HepG2 (cell line): ENCODE measurements around the gene TBL2. TPM values are rescaled to one million over a fixed set of nuclear protein-coding genes. Genes with fewer than 3 reads are reported as not detected.

Source experiments
- HMG20B ChIP-seq: conservative IDR thresholded peaks from 2 replicates; pipeline ENCODE4 v1.6.1; 2016; ENCODE audit warnings: missing genetic modification reagents, missing compliant biosample characterization
- PHF8 ChIP-seq: sonication (generic); formaldehyde crosslinking; IDR thresholded peaks from 2 replicates; pipeline ENCODE4 v1.5.0; 2020; ENCODE audit warnings: missing genetic modification reagents
- SNAPC2 ChIP-seq: sonication (generic); formaldehyde crosslinking; IDR thresholded peaks from 2 replicates; pipeline ENCODE4 v1.8.1; 2022; ENCODE audit warnings: mild to moderate bottlenecking, missing genetic modification reagents
- SP140L ChIP-seq: sonication (generic); formaldehyde crosslinking; IDR thresholded peaks from 2 replicates; pipeline ENCODE4 v1.4.0; 2020; ENCODE audit warnings: missing genetic modification reagents, borderline replicate concordance
- THYN1 ChIP-seq: sonication (generic); formaldehyde crosslinking; IDR thresholded peaks from 2 replicates; pipeline ENCODE4 v1.8.1; 2023; ENCODE audit warnings: low read depth, mild to moderate bottlenecking, moderate library complexity, missing genetic modification reagents, borderline replicate concordance
- ZNF878 ChIP-seq: sonication (generic); formaldehyde crosslinking; IDR thresholded peaks from 2 replicates; pipeline ENCODE4 v1.8.1; 2023; ENCODE audit warnings: mild to moderate bottlenecking, missing genetic modification reagents, moderate library complexity
- polyA plus RNA-seq, 8 experiments: library from polyadenylated mRNA; depleted of rRNA in 3 of 8; stranded (reverse) in 7 of 8; unstranded in 1 of 8; fragments of >200 nt; fragmentation: Illumina TruSeq in 4 of 8; extraction: Trizol in 4 of 8; gene quantifications; 2 replicates each; pipeline versions ENCODE4 v1.2.1 to v1.2.3, GENCODE V29; 2011 to 2016; ENCODE audit warnings: low read depth in 4 of 8, missing spikeins in 1 of 8, mixed read lengths in 1 of 8; ENCODE audit not compliant: insufficient read depth in 1 of 8
- total RNA-seq, 5 experiments: library from RNA; depleted of rRNA; stranded (reverse); fragments of >200 nt; fragmentation: Illumina TruSeq; extraction: Trizol; gene quantifications; 2 replicates each; pipeline ENCODE4 v1.2.3, GENCODE V29; 2016; ENCODE audit warnings: low read depth in 1 of 5
- TF ChIP-seq, protein P1 (sequence below): IDR thresholded peaks from 2 replicates; pipeline ENCODE4 v1.6.1; 2018; ENCODE audit warnings: missing genetic modification reagents
- TF ChIP-seq, protein P2 (sequence below): sonication (generic); formaldehyde crosslinking; IDR thresholded peaks from 2 replicates; pipeline ENCODE4 v1.4.0; 2020; ENCODE audit warnings: mild to moderate bottlenecking, missing genetic modification reagents
- TF ChIP-seq, protein P3 (sequence below): sonication (generic); formaldehyde crosslinking; IDR thresholded peaks from 2 replicates; pipeline ENCODE4 v1.8.0; 2022; ENCODE audit warnings: mild to moderate bottlenecking, missing genetic modification reagents, borderline replicate concordance
- TF ChIP-seq, protein P4 (sequence below): fragments of 450-650 bp; IDR thresholded peaks from 2 replicates; pipeline ENCODE4 v1.6.1; 2016
- TF ChIP-seq, protein P5 (sequence below): sonication (generic); formaldehyde crosslinking; IDR thresholded peaks from 2 replicates; pipeline ENCODE4 v1.9.0; 2022; ENCODE audit warnings: low read depth, missing genetic modification reagents
- TF ChIP-seq, protein P6 (sequence below): sonication (generic); formaldehyde crosslinking; IDR thresholded peaks from 2 replicates; pipeline ENCODE4 v1.4.0; 2020; ENCODE audit warnings: missing genetic modification reagents
- TF ChIP-seq, protein P7 (sequence below): sonication (generic); formaldehyde crosslinking; IDR thresholded peaks from 2 replicates; pipeline ENCODE4 v1.9.0; 2022; ENCODE audit warnings: missing genetic modification reagents, mild to moderate bottlenecking, borderline replicate concordance
- TF ChIP-seq, protein P8 (sequence below): fragments of 450-650 bp; IDR thresholded peaks from 2 replicates; pipeline ENCODE4 v1.6.1; 2017

Gene TBL2
- total and polyA plus RNA-seq, 2 of the 13 experiments (the other 11 are each of a cell fraction or from before 2014, with no cell fraction given), result 43.4 to 47.2 TPM

DNA sequence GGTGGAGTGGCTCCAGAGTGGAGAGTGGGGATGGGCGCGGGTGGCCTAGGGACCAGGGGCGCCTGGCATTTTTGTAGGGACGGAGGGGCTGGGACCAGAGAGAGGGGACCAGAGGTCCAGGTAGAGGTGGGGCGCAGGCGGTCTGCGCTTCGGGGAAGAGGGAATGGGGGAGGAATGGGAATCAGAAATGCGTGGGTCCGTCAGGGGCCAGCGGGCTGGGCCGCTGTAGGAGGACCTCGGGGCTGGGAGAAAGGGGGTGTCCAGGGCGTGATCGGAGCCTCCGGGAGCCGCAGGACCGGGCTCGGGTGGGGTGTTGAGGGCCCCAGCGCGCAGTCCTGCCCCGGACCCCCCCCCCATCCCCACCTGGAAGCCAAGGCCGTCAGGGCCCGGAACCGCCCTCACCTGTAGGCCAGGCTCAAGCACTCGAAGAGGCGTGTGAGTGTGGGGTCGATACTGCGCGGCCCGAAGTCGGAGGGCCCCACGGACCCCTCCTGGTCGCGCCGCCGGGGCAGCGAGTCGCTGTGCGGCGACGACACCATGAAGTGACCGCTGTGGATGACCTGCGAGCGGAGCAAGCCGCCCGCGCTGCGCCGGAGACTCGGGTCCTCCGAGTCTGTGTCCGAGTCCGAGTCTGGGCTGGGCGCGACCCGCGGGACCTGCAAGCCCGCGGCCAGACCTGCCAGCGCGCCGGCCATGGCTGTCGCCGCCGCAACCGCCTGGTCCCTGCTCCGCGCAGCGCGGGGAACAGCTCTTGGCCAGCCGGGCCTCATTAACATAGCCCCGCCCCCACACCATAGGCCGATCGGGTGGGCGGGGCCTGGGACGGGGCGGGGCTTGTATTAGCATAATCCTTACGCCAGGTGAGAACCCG is 45.7 kb upstream of the TBL2 start, which contains the start of gene MLXIPL (continued):
- TF ChIP-seq, protein P1, sequence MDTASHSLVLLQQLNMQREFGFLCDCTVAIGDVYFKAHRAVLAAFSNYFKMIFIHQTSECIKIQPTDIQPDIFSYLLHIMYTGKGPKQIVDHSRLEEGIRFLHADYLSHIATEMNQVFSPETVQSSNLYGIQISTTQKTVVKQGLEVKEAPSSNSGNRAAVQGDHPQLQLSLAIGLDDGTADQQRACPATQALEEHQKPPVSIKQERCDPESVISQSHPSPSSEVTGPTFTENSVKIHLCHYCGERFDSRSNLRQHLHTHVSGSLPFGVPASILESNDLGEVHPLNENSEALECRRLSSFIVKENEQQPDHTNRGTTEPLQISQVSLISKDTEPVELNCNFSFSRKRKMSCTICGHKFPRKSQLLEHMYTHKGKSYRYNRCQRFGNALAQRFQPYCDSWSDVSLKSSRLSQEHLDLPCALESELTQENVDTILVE (CRISPR knock-in tag), result no peak
- TF ChIP-seq, protein P2, sequence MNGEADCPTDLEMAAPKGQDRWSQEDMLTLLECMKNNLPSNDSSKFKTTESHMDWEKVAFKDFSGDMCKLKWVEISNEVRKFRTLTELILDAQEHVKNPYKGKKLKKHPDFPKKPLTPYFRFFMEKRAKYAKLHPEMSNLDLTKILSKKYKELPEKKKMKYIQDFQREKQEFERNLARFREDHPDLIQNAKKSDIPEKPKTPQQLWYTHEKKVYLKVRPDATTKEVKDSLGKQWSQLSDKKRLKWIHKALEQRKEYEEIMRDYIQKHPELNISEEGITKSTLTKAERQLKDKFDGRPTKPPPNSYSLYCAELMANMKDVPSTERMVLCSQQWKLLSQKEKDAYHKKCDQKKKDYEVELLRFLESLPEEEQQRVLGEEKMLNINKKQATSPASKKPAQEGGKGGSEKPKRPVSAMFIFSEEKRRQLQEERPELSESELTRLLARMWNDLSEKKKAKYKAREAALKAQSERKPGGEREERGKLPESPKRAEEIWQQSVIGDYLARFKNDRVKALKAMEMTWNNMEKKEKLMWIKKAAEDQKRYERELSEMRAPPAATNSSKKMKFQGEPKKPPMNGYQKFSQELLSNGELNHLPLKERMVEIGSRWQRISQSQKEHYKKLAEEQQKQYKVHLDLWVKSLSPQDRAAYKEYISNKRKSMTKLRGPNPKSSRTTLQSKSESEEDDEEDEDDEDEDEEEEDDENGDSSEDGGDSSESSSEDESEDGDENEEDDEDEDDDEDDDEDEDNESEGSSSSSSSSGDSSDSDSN (CRISPR knock-in tag), result peak; percentile 29; the same call in 1 of the 2 replicates
- peak; percentile 77; the same call in 1 of the 2 replicates for TF ChIP-seq PHF8 (CRISPR knock-in tag)
- TF ChIP-seq ZNF878 (CRISPR knock-in tag), result 0 out of 2 replicates have a peak, but pooled peaks have one; percentile 56
- TF ChIP-seq SNAPC2 (CRISPR knock-in tag), result no peak
- TF ChIP-seq, protein P3, sequence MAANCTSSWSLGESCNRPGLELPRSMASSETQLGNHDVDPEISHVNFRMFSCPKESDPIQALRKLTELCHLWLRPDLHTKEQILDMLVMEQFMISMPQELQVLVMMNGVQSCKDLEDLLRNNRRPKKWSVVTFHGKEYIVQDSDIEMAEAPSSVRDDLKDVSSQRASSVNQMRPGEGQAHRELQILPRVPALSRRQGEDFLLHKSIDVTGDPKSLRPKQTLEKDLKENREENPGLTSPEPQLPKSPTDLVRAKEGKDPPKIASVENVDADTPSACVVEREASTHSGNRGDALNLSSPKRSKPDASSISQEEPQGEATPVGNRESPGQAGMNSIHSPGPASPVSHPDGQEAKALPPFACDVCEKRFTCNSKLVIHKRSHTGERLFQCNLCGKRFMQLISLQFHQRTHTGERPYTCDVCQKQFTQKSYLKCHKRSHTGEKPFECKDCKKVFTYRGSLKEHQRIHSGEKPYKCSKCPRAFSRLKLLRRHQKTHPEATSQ (CRISPR knock-in tag), result 0 out of 2 replicates have a peak, but pooled peaks have one; percentile 29
- TF ChIP-seq SP140L, result no peak
- TF ChIP-seq, protein P4, sequence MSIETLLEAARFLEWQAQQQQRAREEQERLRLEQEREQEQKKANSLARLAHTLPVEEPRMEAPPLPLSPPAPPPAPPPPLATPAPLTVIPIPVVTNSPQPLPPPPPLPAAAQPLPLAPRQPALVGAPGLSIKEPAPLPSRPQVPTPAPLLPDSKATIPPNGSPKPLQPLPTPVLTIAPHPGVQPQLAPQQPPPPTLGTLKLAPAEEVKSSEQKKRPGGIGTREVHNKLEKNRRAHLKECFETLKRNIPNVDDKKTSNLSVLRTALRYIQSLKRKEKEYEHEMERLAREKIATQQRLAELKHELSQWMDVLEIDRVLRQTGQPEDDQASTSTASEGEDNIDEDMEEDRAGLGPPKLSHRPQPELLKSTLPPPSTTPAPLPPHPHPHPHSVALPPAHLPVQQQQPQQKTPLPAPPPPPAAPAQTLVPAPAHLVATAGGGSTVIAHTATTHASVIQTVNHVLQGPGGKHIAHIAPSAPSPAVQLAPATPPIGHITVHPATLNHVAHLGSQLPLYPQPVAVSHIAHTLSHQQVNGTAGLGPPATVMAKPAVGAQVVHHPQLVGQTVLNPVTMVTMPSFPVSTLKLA, result no peak
- TF ChIP-seq, protein P5, sequence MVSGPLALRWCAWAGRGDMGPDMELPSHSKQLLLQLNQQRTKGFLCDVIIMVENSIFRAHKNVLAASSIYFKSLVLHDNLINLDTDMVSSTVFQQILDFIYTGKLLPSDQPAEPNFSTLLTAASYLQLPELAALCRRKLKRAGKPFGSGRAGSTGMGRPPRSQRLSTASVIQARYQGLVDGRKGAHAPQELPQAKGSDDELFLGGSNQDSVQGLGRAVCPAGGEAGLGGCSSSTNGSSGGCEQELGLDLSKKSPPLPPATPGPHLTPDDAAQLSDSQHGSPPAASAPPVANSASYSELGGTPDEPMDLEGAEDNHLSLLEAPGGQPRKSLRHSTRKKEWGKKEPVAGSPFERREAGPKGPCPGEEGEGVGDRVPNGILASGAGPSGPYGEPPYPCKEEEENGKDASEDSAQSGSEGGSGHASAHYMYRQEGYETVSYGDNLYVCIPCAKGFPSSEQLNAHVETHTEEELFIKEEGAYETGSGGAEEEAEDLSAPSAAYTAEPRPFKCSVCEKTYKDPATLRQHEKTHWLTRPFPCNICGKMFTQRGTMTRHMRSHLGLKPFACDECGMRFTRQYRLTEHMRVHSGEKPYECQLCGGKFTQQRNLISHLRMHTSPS (CRISPR knock-in tag), result no peak
- no peak for TF ChIP-seq THYN1
- no peak for TF ChIP-seq HMG20B (CRISPR knock-in tag)
- TF ChIP-seq, protein P6, sequence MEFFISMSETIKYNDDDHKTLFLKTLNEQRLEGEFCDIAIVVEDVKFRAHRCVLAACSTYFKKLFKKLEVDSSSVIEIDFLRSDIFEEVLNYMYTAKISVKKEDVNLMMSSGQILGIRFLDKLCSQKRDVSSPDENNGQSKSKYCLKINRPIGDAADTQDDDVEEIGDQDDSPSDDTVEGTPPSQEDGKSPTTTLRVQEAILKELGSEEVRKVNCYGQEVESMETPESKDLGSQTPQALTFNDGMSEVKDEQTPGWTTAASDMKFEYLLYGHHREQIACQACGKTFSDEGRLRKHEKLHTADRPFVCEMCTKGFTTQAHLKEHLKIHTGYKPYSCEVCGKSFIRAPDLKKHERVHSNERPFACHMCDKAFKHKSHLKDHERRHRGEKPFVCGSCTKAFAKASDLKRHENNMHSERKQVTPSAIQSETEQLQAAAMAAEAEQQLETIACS (CRISPR knock-in tag), result peak; percentile 36; the same call in 1 of the 2 replicates
- TF ChIP-seq, protein P7, sequence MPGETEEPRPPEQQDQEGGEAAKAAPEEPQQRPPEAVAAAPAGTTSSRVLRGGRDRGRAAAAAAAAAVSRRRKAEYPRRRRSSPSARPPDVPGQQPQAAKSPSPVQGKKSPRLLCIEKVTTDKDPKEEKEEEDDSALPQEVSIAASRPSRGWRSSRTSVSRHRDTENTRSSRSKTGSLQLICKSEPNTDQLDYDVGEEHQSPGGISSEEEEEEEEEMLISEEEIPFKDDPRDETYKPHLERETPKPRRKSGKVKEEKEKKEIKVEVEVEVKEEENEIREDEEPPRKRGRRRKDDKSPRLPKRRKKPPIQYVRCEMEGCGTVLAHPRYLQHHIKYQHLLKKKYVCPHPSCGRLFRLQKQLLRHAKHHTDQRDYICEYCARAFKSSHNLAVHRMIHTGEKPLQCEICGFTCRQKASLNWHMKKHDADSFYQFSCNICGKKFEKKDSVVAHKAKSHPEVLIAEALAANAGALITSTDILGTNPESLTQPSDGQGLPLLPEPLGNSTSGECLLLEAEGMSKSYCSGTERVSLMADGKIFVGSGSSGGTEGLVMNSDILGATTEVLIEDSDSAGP (CRISPR knock-in tag), result 0 out of 2 replicates have a peak, but pooled peaks have one; percentile 45
- TF ChIP-seq, protein P8, sequence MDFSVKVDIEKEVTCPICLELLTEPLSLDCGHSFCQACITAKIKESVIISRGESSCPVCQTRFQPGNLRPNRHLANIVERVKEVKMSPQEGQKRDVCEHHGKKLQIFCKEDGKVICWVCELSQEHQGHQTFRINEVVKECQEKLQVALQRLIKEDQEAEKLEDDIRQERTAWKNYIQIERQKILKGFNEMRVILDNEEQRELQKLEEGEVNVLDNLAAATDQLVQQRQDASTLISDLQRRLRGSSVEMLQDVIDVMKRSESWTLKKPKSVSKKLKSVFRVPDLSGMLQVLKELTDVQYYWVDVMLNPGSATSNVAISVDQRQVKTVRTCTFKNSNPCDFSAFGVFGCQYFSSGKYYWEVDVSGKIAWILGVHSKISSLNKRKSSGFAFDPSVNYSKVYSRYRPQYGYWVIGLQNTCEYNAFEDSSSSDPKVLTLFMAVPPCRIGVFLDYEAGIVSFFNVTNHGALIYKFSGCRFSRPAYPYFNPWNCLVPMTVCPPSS, result no peak
